SW480 (cell line): Measurements from ENCODE around the gene NOP16.
A peak's percentile ranks its signal among the peaks of the same experiment; 100 is the strongest.

Source experiments
- DNase-seq: peaks from one replicate; pipeline ENCODE4 v3.0.0-alpha.2; 2016; ENCODE audit warnings: low spot score

NOP16 gene, protein sequence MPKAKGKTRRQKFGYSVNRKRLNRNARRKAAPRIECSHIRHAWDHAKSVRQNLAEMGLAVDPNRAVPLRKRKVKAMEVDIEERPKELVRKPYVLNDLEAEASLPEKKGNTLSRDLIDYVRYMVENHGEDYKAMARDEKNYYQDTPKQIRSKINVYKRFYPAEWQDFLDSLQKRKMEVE

DNA sequence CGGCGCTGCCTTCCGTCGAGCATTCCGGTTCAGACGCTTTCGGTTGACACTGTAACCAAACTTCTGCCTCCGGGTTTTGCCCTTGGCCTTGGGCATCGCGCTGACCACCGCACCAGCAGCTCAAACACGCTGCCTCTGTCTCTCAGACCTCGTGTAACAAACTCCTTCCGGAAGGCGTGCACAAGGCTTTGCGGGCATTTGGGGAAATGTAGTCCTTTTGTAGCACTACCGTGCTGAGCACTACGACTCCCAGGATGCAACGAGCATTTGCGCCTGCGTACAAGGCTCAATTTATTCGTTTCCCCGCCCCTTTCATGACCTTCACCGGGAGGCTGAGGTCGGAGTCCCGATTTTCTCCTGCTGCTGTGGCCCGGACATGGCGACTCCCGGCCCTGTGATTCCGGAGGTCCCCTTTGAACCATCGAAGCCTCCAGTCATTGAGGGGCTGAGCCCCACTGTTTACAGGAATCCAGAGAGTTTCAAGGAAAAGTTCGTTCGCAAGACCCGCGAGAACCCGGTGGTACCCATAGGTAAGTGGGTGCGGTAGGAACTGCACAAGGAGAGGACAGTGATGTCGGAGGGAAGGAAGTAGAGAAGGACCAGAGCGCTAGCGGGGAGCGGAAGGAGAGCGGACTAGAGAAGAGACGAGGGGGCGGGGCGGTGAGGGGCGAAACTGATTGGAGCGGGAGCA, at the start of gene NOP16, which contains the start of gene HIGD2A:
Gene NOP16 (minus strand): TSS at position 155 of the 691 bp plus-strand sequence. CDS start 59 bp downstream, at position 96.
Gene HIGD2A (plus strand): TSS at position 308 of the 691 bp plus-strand sequence. CDS start 69 bp downstream, at position 377.
- DNase-seq: peak; percentile 99

DNA sequence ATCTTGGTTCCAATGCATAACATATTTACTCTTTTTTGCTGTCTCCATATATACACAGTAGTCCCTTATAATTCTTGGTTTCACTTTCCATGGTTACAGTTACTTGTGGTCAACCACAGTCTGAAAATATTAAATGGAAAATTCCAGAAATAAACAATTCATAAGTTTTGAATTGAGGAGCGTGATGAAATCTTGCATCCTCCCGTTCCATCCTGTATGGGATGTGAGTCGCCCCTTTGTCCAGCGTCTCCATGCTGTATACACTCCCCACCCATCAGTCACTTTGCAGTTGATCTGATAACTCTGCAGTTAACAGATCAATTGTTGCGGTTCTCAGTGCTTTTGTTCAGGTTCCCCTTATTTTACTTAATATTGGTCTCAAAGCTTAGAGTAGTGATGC, 48.3 kb upstream of the NOP16 start:
- DNase-seq: no peak

DNA sequence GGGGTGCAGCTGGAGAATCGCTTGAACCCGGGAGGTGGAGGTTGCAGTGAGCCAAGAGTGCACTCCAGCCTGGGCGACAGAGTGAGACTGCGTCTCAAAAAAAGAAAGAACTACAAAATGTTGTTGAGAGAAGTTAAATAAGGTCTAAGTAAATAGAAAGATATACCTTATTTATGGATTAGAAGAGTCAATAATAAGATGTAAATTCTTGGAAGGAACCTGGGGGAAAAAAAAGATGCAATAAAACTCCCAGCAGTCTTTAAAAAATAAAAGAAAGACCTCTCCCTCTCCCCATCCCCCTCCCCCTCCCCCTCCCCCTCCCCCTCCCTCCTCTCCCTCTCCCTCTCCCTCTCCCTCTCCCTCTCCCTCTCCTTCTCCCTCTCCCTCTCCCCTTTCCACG, 44.3 kb upstream of the NOP16 start:
- no peak for DNase-seq

DNA sequence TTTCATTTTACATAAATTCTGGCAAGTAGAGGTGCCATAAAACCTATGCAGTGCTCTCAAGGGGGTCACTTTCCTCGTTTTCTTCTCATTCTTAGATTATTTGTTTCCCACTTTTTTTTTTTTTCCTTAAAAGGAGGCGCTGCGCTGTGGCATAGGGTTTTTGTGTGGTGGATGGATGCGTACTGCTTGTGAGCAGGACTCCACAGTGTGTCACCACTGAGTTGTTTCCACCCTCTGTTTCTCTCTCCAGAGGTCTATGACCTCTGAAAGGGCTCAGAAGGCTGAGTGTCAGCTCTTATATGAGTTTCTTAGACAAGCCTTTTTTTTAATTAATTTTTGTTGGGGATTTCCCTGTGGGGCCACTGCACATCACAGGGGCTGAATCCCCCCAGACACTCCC, 41.6 kb upstream of the NOP16 start:
- no peak for DNase-seq

DNA sequence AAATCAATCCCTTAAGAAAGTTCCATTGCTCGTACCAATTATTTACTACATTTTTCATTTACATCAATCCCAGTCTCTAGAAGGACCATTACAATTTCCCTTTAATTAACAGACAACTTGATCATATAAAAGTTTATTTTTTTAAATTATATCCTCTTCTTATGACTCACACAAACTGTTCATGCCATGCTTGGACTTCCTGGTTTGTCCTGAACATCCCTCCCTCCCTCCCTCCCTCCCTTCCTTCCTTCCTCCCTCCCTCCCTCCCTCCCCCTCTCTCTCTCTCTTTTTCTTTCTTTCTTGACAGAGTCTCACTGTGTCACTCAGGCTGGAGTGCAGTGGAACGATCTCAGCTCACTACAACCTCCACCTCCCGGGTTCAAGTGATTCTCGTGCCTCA, 39.6 kb upstream of the NOP16 start:
- no peak for DNase-seq

DNA sequence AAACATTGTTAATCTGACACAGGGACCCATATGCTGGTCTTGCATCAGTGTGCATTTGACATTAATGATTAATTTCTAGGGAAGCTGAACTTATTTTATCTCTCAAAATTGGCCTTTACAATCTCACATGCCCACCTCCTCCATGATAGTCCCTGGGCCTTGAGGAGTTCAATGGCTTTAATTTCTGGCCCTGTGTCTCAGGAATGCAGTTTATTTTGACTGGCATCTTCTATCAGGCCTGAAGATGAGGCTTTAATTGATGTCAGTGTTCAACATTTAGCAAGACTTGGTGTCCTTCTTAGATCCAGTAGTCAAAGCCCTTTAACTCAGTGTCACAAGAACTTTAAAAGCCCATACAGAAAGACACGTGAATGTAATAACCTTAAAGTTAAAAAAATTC, 38.5 kb upstream of the NOP16 start:
- DNase-seq: no peak

DNA sequence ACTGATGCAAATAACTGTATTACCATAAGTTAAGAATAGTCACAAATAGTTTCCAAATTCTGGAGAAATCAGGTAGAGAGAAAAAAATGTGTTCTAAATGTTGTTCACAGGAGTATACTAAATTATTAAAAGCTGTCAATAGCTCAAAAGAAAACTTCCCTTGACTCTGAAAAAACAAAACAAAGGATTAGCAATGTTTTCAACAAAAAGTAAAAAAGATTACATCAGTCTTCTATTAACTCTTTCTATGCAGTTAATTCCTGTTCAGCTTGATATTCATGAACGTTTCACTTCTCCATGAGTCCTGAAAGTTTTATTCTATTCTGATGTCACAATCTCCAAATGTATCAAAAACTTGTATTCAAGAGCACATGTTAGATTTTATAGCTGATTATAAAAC, 37.4 kb upstream of the NOP16 start:
- DNase-seq: no peak

DNA sequence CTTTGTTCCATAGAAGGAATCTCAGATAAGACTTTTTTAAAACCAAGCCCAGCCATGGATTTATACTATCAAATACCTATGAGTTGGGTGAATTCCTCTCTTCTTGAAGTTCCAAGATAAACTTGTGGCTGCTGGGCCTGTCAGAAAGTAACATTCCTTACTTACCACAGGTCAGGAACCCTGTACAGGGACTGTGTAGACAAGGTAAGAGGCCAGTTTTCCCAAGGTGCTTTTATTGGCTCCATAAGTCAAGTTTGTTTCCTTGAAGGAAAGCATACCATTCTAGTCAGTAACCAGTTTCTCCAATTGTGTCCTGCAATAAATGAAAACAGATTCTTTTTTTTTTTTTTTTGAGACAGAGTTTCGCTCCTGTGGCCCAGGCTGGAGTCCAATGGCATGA, 36.7 kb upstream of the NOP16 start:
- no peak for DNase-seq

DNA sequence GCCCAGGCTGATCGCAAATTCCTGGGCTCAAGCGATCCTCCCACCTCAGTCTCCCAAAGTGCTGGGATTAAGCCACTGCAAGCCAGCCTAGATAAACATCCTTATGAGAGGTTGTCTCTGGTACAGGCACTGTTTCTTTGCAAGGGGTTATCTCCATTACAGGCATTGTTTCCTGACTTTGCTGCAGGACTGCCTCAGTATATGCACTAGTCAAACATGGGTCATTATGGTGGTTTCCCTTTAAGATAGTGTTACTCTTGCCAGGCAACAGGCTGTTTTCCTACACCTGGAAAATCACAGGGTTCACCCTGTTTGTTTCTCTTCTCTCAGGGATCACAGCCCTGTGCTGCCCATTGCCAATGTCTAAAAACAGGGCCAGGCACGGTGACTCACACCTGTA, 35.8 kb upstream of the NOP16 start:
- no peak for DNase-seq

DNA sequence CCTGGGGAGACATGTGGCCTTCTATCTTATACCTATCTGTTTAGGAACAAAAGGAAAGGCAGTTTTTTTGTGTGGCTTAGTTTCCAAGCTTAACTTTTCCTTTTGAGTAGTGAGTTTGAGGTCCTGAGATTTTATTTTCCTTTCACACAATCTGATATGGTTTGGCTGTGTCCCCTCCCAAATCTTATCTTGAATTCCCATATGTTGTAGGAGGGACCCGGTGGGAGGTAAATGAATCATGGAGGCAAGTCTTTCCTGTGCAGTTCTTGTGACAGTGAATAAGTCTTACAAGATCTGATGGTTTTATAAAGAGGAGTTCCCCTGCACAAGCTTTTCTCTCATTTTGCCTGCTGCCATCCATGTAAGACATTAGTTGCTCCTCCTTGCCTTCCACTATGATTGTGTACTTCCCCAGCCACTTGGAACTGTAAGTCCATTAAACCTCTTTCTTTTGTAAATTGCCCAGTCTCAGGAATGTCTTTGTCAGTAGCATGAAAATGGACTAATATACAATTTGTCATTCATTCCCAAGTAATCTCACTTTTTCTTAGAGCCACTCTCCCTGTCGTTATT, 32.7 kb upstream of the NOP16 start:
- DNase-seq: no peak

DNA sequence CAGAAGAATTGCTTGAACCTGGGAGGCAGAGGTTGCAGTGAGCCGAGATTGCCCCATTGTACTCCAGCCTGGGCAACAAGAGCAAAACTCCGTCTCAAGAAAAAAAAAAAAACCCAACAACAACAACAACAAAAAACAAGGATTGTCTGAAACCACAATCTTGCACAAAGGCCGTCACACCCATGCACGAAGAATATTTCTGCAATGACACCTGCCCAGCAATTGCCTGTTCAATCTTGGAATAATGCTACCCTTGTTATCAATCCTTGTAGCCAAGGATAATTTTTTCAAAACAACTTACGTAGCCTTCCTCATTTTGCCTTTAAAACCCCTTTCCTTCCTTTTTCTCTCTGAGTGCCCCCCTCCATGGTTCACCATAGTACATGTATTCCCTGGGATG, 31.7 kb upstream of the NOP16 start:
- DNase-seq: no peak

DNA sequence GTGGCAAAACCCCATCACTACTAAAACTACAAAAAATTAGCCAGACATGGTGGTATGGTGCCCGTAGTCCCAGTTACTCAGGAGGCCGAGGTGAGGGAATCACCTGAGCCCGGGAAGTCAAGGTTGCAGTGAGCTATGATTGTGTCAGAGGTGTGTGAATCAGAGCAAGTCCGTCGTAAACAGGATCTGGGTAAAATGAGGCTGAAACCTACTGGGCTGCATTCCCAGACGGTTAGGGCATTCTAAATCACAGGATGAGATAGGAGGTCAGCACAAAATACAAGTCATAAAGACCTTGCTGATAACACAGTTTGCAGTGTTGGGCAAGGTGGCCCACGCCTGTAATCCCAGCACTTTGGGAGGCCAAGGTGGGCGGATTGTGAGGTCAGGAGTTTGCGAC, 29.9 kb upstream of the NOP16 start:
- DNase-seq: no peak

DNA sequence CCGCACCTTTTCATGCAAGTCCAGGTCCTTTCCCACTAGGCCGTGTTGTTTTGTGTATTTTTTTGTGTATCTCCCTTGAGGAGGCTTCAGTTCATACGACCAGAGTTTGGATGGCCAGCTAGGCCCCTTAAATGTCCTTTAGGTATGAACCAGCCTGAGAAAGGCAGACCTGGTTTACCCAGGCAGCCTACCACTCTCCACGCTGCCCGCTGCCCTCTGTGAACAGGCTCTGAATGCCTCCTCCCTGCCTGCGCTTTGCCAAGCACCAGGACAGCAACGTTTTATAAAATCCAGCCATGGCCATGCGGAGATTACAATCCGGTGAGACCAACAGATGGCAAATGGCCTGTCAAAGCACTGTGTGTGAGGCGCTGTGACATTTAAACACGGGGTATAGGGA, 28.6 kb upstream of the NOP16 start:
- no peak for DNase-seq

DNA sequence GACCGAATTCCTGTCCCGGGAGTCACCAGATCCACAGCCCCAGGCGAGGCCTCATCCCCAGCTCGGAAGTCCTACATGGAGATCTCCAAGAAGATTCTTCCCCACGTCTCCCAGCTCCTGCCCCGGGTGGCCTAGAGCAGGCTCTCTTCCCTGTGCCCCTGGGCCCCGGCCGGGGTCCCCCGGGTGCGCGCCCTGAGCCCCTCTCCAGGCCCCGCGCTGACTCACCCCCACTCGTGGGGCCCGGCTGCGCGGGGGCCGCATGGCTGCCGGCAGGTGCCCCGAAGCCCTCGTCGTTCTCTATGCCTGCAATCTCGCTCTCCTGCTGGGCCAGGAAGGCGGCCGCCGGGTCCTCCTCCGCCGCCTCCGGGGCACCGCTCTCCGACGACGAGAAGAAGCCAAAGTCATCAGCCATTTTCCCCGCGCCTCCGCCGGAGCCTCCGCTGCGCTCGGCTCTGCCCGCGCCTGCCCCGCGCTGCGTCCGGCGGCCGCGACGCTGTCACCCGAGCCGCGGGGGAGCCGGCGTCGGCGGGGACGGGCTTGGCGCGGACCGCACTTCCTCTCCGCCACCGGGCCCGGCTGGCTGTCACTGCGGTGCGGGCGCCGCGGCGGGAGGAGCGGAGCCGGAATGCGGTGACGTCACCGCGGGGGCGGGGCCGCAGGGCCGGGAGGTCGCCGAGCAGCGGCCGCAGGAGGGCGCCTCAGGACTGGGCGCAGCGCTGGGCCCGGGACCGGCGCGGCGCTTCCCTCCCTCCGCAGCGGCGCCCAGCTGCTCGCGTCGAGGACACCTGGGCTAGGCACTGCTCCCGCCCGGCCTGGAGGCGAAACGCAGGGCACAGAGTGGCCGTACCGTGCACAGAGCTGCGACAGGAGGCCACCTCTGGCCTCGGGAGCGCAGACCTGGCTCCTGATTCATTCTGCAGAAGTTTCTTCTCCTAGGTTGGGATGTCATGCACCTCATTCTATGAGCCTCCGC, 27.8 kb upstream of the NOP16 start, which contains the start of gene CLTB:
Gene CLTB (minus strand): TSS at position 588 of the 973 bp plus-strand sequence. CDS start 176 bp downstream, at position 412.
- peak; percentile 92 for DNase-seq

DNA sequence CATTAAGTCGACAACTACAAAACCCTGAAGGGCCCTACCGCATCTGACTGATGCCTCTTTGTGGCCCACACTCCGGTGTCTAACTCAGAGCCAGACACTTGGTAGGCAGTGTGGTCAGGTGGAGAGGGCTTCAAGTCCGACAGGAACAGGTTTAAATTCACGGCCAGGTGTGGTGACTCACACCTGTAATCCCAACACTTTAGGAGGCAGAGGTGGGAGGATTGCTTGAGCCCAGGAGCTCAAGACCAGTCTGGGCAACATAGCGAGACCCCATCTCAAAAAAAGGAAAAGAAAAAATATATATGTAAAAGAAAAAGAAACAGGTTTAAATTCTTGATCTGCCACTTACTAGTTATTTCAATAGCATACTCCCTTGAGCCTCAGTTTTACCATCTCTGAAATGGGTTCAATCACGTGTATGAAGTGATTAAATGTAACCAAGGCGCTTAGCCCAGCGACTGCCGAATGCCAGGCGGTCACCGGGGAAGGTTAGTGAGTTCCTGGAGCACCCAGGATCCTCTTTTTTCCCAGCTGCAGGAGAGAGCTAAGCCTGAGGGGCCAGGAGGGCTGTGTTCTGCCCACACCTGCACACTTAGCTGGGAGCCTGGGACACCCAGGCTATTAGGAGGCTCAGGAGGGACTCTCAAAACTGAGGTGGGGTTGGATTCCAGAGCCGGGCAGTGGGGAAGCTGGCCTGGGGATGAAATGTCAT, 27.0 kb upstream of the NOP16 start:
- DNase-seq: no peak

DNA sequence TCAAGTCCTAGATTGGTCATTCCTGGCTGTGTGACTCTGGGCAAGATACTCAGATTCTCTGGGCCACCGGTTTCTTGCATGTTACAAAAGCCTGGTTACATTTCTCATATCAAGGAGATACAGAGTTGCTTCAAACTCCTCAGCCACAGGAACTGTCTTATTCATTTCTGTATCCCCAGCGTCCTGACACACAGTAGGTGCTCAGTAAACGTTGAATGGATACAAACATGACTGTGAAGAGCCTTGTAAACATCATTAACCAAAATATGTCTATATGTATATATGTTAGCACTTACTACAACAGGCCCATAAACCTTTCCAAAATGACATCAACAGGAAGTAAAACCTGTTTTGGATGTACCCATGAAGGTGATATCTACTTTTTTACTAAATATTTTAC, 26.3 kb upstream of the NOP16 start:
- DNase-seq: no peak

DNA sequence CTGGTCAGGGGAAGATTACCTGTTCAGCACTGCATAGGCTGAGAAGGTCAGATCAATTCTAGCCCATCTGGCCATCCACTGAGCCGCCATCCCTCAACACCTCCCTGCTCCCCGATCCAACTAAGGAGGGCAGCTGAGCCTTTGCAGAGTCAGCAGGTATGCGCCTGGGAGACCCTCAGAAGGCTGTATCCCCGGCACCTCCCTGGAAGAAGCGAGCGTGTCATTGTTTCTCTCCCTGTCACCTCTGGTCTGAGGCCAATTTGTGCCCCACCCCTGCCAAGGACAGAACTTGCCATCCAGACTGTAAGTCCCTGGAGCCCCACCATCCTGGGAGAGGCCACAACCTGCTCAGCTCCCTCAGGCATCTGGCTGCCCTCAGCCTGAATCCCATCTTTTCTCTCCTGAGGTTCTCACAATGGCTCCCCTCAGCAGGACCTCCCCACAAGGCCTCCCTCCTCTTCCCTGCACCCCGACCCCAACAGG, 25.4 kb upstream of the NOP16 start:
- DNase-seq: no peak

DNA sequence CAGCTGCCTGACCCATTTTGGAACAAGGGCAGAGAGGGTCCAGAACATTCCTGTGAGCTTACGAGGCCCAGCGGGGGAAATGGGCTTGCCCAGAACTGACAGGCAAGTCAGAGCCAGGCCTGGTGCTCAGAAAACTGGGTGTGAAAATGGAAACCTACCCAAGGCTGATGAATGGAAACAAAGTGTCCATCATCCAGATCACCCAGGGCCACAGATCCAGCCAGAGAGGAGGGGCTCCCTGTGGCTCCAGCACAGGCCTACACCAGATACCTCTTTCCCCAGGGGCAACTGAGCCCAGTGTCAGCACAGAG, 24.8 kb upstream of the NOP16 start:
- DNase-seq: no peak

DNA sequence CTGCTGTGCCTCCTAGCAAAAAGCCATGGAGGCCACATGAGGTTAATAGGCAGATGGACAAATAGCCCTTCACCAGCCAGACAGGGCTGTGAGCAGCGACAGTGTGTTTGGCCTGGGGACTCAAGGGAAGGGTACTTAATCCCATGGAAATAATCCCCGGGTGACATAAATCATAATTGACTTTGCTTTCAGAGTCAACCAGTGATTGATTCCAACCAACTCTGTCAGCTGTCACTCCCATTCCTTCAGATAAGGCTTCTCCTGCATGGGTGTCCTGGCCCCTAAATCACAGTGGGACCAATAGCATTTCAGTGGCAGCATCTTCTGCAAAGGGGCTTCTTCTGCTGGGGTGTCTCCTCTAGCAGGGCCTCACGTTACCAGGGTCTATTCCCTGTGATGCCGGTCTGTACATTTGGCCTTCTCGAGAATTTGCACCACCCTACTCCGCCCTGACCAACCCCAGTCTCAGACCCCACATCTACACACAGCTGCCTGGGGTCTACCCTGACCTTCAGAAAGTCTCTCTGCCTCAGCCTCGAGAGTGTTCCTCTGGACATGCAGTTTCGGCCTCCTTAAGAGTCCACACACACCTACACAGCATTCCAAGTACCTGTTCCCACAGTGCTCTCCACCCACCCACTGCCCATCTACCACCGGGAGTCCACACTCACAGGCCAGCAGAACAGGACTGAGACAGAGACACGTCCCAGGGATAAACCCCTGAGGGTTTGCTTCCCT, 24.3 kb upstream of the NOP16 start:
- no peak for DNase-seq

DNA sequence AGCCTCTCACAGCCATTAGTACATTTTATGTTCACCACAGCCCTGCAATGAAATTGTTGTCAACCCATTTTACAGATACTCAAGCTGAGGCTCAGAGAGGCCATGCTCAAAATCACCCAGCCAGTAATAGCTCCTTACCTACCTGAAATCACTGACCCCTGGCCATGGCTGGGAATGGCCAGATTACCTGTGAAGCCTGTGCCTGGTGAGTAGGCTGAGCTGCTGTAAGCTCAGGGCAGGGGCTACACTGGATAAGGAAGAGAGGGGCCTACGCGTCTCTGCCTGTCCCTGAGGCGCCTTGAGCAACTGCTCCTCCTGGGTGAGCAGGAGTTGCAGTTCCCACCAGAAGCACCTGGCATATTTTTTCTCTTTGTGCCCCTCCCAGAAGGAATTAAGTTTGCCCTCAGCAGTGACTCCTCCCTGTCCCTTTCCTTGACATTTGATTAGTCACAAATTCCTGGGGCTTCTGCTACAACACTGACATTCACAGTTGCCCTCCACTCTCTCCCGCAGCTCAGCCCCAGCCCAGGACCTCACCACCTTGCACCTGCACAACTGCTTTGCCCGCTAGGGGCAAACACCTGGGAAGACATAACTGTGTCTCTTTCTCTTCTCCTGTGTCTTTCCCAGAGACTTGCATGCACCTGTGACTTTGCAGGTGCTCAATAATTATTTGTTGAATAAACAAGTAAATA, 22.2 kb upstream of the NOP16 start:
- DNase-seq: peak; percentile 76
